HG03521 (cell line): ENCODE results near the gene AKAP10.
"Not testable (repeated sequence)": the region's sequence is repeated elsewhere in the genome, so short reads cannot be mapped to it uniquely, and the experiment has no call there.

Source experiments
- ATAC-seq: cut with Tn5 transposase; IDR thresholded peaks from one replicate; pipeline ENCODE4 v1.9.1; 2021; ENCODE audit warnings: mild to moderate bottlenecking, moderate library complexity; ENCODE audit not compliant: unreplicated experiment

AKAP10 gene

GRCh38 chr17:19979917-19980770, 2.5 kb upstream of the AKAP10 start:
- no peak for ATAC-seq

GRCh38 chr17:19978805-19979211, 1.2 kb upstream of the AKAP10 start:
- ATAC-seq, result no peak

- no peak for ATAC-seq
Observed at GRCh38 chr17:19978209-19978802, 678 bp upstream of the AKAP10 start.

GRCh38 chr17:19975601-19976000, 2.0 kb downstream of the AKAP10 start:
- ATAC-seq, result no peak

GRCh38 chr17:19973156-19973555, 4.5 kb downstream of the AKAP10 start:
- ATAC-seq, result no peak

- not testable (repeated sequence) for ATAC-seq
Observed at GRCh38 chr17:19962954-19963353, 14.7 kb downstream of the AKAP10 start.

GRCh38 chr17:19958023-19958422, 19.6 kb downstream of the AKAP10 start:
- ATAC-seq, result no peak

- ATAC-seq, result no peak
Observed at GRCh38 chr17:19955099-19955498, 22.5 kb downstream of the AKAP10 start.

- not testable (repeated sequence) for ATAC-seq
Observed at GRCh38 chr17:19951411-19951810, 26.2 kb downstream of the AKAP10 start.

GRCh38 chr17:19950624-19951195, 26.9 kb downstream of the AKAP10 start:
- ATAC-seq, result not testable (repeated sequence)

GRCh38 chr17:19948116-19948943, 29.3 kb downstream of the AKAP10 start:
- ATAC-seq, result no peak

- ATAC-seq, result no peak
Observed at GRCh38 chr17:19946921-19947320, 30.7 kb downstream of the AKAP10 start.

GRCh38 chr17:19945009-19945626, 32.5 kb downstream of the AKAP10 start:
- ATAC-seq, result no peak

GRCh38 chr17:19943599-19943998, 34.0 kb downstream of the AKAP10 start:
- ATAC-seq, result no peak

- ATAC-seq, result no peak
Observed at GRCh38 chr17:19943026-19943425, 34.6 kb downstream of the AKAP10 start.

- no peak for ATAC-seq
Observed at GRCh38 chr17:19940722-19941464, 36.7 kb downstream of the AKAP10 start.

GRCh38 chr17:19939993-19940721, 37.5 kb downstream of the AKAP10 start:
- ATAC-seq, result no peak

- ATAC-seq, result no peak
Observed at GRCh38 chr17:19938736-19939135, 38.9 kb downstream of the AKAP10 start.

GRCh38 chr17:19937522-19937921, 40.1 kb downstream of the AKAP10 start:
- ATAC-seq, result no peak
